GM19351 (cell line): Measurements from ENCODE around the gene VAX1.
A peak's percentile ranks its signal among the peaks of the same experiment; 100 is the strongest.
"Not testable (repeated sequence)": the region's sequence is repeated elsewhere in the genome, so short reads cannot be mapped to it uniquely, and the experiment has no call there.

Source experiments
- ATAC-seq: cut with Tn5 transposase; IDR thresholded peaks from one replicate; pipeline ENCODE4 v1.9.1; 2021; ENCODE audit warnings: mild to moderate bottlenecking, moderate library complexity; ENCODE audit not compliant: unreplicated experiment

Gene VAX1, protein sequence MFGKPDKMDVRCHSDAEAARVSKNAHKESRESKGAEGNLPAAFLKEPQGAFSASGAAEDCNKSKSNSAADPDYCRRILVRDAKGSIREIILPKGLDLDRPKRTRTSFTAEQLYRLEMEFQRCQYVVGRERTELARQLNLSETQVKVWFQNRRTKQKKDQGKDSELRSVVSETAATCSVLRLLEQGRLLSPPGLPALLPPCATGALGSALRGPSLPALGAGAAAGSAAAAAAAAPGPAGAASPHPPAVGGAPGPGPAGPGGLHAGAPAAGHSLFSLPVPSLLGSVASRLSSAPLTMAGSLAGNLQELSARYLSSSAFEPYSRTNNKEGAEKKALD

DNA sequence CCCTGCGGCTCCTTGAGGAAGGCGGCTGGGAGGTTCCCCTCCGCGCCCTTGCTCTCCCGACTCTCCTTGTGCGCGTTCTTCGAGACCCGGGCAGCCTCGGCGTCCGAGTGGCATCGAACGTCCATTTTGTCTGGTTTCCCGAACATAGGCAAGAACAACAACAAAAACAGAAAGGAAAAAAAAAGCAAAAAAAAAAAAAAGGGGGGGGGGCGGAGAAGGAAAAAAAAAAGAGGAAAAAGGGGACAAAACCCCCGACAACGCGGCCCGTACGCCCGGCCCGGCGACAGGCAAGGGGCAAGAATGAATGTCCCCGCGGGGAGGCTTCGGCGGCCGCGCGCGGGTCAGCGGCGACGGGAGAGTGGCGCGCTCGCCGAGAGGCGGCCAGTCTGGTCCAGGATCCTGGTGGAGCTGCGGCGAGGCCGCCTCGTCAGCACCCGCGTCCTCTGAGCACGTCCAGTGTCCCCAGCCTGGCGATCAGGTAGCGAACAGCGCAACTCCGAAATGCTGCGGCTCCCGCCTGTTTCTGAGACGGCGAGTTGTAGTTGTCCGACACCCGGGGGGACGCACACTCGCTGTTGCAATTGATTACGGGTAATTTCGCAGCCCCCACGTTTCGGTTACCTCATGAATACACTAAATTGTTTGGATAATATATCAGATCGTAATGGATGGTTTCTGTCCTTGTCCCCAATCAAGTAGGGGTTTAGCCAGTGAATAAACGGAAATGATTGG lies at the start of gene VAX1:
VAX1 (minus strand) TSS at position 360 of the 732 bp plus-strand sequence; CDS start at position 146, 214 bp downstream.
- no peak for ATAC-seq

GRCh38 chr10:117186832-117187615 lies 49.0 kb upstream of the VAX1 start:
- no peak for ATAC-seq

- ATAC-seq = not testable (repeated sequence)
These were observed 47.7 kb upstream of the VAX1 start for GRCh38 chr10:117185817-117186216.

GRCh38 chr10:117184821-117185220 lies 46.8 kb upstream of the VAX1 start:
- ATAC-seq = no peak

DNA sequence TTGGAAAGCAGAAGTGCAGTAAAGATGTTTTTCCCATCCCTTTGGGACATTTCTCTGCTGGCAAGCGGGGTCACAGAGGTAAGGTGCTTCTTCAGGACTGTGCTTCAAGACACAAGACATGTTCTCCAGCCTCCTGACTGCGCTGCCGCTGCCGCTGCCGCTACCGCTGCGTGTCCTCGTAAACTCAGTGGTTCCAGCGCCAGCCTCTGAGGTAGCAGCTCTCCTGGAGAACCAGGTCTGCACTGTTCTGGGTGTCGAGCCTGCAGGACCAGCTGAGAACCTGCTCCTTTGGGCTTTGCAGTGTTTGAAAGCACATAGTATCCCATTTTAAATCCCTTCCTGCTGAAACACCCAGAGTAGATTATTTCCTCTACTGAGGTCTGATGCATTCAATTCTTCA lies 46.2 kb upstream of the VAX1 start:
- ATAC-seq = no peak

- no peak for ATAC-seq
These were observed 40.1 kb upstream of the VAX1 start for GRCh38 chr10:117178190-117178589.

- peak; percentile 50 for ATAC-seq
These were observed 37.9 kb upstream of the VAX1 start for GRCh38 chr10:117175901-117176534.

GRCh38 chr10:117175215-117175900 lies 37.3 kb upstream of the VAX1 start:
- peak; percentile 34 for ATAC-seq

- peak; percentile 76 for ATAC-seq
These were observed 36.6 kb upstream of the VAX1 start for GRCh38 chr10:117174439-117175214.

GRCh38 chr10:117170244-117170643 lies 32.2 kb upstream of the VAX1 start:
- ATAC-seq = no peak

DNA sequence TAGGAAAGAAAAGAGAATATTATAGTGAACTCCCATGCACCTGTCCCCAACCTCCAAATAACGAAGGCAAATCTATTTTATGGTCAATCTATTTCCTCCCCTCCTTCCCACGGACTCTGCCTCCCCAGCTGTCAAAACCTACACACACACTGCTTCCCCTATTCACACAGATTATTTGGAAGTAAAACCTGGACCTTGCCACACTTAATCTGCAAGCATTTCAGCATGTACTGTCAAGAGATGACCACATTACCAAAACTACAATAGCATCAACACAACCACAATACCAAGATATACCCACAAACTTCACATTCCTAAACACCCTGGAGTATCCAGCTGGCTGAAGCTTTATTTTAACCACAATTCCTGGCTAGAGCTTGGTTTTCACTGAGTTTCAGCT lies 31.4 kb upstream of the VAX1 start:
- ATAC-seq = no peak

GRCh38 chr10:117168729-117169128 lies 30.7 kb upstream of the VAX1 start:
- no peak for ATAC-seq

DNA sequence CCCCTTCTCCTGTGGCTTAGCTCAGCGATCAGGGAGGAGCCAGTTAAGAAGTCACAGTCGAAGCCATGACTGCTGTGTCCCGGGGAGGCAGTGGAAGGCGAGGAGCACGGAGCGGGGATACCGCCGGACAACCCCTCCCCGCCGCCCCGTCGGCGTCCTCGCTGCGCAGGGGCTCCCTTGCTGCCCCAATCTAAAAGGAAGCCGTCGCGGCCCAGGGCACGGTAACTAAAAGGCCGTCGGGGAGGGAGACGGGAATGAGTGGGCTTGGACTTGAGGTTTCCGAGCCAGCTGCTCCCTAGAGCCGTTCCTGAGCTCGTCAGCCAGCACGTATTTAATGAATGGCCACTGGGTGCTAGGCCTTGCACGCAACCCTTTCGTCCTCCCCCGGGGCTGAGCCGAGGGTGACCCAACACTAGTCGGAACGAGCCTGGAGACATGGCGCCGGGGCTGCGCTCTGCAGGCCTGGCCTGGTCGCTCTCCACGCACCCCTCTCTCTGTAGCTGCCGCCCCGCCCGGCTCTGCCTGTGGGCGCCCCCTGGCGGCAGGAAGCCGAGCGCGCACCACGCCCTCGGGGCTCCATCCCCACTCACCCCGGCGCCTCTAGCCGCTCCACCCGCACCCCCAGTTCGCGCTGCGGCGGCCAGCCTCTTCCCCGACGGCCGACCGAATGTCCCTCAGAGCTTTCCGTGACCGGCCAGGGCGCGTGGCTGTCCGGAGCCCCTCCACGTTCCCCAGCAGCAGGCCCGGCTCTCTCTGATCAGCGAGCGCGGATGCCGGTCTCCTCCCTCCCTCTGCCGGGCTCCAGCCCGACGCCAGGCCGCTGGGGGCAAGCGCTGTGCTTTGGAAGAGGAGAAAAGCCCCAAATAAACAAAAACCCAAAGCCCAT lies 30.0 kb upstream of the VAX1 start:
- peak; percentile 93 for ATAC-seq

DNA sequence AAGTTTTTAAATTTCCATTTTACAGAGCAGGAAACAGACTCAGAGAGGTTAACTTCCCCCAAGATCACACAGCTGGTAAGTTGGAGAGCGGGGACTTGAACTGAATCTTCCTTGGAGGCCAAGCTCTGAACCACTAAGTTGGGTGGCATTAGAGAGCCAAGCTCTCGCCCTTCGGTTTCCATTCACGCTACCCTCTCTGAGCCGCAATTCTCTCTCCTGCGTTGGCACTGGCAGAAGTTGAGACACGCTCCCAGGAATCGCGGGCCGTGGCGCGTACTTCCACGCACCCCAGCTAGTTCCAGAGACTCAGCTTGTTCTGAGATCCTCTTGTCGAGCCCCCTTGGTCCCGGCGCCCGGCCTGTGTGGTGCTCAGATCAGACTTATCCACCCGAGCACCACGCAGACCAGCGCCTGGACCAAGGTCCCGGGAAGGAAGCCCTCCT lies 29.3 kb upstream of the VAX1 start:
- no peak for ATAC-seq

- ATAC-seq = no peak
These were observed 28.6 kb upstream of the VAX1 start for GRCh38 chr10:117166418-117167345.

- ATAC-seq = no peak
These were observed 27.7 kb upstream of the VAX1 start for GRCh38 chr10:117165538-117166417.
